ENCODE results near the gene NPTXR.

Gene NPTXR

DNA sequence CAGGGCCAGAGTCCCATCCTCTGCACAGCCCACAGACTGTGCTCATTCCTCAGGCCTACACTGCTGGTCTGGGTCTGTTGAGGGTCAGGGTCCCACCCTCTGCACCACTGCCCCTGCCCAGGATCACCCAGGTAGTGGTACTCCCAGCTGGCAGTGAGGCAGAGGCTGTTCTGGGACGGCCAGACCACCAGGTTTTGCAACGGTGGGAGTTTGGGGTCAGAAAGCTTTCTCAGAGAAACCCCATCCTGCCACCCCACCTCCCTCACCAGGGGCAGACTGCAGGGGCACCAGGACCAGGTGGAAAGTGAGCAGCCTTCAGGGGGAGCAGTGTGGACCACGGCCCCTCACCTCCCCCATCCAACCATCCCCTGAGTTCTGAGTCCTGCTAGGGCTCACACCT is 10.8 kb downstream of the NPTXR start:
- no peak overlapping the region for H3K4me3 ChIP-seq (ENCODE audit: low read depth, low read length)
- H3K9ac ChIP-seq (ENCODE audit: low read depth, low read length), result no peak overlapping the region
- H3K27me3 ChIP-seq (ENCODE audit: control insufficient read depth, insufficient read depth, low read length), result no peaks in the 10 kb centered on the region
- peaks cover 7% of the 10 kb centered on the region for H3K4me1 ChIP-seq (ENCODE audit: control insufficient read depth, insufficient read depth, low read length)
- no peaks in the 10 kb centered on the region for H3K36me3 ChIP-seq (ENCODE audit: control insufficient read depth, insufficient read depth, low read length)
- no peaks in the 10 kb centered on the region for H3K9me3 ChIP-seq (ENCODE audit: control insufficient read depth, insufficient read depth, low read length)

DNA sequence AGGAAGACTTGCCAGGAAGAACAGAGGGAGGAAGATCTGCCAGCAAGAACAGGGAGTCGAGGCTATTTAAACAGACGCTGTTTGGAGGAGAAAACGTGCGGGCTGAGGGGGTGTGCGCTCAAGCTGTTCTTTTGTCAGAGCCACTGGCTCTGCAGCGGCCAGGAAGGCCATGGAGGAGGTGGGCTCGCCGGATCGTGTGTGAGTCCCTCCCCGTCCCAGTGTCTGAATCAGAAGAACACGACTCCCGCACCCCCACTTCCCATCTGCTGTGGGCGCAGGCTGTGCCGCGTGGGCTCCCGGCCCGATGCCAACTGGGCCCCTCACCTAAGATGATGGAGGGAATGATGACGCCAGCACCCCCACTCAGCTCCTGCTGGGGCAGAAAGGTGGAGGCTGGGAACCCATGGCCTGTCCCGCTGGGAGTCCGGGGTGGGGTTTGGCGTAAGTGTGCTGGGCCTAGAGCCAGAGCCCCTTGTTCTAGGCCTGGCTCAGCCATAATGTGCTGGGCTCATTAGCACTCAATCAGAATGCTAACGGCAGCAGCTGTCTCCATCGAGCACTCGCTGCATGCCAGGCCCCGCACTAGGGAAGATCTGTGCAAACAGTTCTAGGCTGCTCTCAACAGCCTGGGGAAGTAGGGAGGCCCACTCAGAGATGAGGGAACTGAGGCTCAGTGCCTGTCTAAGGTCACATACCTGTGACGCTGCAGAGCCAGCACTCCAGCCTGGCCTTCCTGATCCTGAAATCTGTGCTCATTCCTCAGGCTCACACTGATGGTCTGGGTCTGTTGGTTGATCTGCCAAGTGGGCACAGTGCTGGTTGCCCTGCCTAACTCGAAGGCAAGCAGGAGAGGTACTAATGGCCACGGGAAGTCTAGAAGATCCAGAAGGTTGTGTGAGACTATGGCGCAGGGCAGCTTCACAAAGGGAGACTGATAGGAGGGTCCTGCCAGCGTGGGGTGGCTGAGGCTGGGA is 11.5 kb downstream of the NPTXR start:
- Histone ChIP-seq H3K9me3 (ENCODE audit: control insufficient read depth, insufficient read depth, low read length) (no peaks in the 10 kb centered on the region), H3K36me3 (ENCODE audit: control insufficient read depth, insufficient read depth, low read length) (no peaks in the 10 kb centered on the region), H3K27me3 (ENCODE audit: control insufficient read depth, insufficient read depth, low read length) (no peaks in the 10 kb centered on the region), H3K4me3 (ENCODE audit: low read depth, low read length) (no peak overlapping the region), H3K4me1 (ENCODE audit: control insufficient read depth, insufficient read depth, low read length) (peaks cover 5% of the 10 kb centered on the region), H3K9ac (ENCODE audit: low read depth, low read length) (no peak overlapping the region)

DNA sequence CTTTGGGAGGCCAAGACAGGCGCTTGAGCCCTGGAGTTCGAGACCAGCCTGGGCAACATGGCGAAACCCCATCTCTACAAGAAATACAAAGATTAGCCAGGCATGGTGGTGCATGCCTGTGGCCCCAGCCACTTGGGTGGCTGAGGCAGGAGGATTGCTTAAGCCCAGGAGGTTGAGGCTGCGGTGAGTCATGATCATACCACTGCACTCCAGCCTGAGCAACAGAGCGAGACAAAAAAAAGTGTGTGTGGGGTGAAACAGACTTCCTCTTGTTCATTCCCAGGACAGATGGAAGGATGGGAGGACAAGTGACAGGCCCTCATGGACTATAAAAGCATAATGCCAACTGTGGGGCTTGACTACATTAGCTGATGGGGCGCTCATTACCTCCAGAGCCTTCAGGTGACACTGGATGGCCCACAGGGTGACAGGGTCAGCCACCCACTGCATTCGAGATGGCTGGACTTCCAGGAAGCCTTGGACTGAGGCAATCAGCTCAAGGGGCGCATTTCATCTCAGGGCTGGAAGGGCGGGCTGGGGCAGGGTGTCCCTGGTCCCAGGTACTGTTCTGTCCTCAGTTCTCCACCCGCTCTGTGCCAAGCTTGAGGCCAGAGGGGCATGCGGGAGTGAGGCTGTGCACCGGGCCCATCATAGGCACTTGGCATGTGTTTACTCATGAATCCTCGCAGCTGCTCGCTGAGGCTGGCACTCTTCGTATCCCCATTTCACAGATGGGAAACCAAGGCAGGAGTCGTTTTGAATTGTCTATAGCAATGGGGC is 12.5 kb downstream of the NPTXR start:
- no peak overlapping the region for H3K9ac ChIP-seq (ENCODE audit: low read depth, low read length)
- no peaks in the 10 kb centered on the region for H3K9me3 ChIP-seq (ENCODE audit: control insufficient read depth, insufficient read depth, low read length)
- H3K4me3 ChIP-seq (ENCODE audit: low read depth, low read length), result no peak overlapping the region

DNA sequence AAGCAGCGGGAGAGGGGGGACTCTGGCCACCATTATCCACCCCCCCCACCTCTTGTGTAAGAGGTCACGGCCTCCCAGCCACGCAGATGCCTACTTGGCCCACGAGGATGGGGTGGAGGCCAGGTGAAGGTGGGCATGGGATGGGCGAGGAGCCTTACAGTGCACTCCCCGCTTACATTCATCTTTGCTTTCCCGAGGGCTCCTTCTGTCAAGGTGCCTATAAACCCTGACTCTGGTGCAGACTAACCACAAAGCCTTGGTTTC is 13.1 kb downstream of the NPTXR start:
- H3K9ac ChIP-seq (ENCODE audit: low read depth, low read length), result no peak overlapping the region

More for the DNA sequence above, 12.5 kb downstream of the NPTXR start:
- Histone ChIP-seq H3K36me3 (ENCODE audit: control insufficient read depth, insufficient read depth, low read length) (no peaks in the 10 kb centered on the region), H3K4me1 (ENCODE audit: control insufficient read depth, insufficient read depth, low read length) (peaks cover 3% of the 10 kb centered on the region), H3K27me3 (ENCODE audit: control insufficient read depth, insufficient read depth, low read length) (no peaks in the 10 kb centered on the region)

DNA sequence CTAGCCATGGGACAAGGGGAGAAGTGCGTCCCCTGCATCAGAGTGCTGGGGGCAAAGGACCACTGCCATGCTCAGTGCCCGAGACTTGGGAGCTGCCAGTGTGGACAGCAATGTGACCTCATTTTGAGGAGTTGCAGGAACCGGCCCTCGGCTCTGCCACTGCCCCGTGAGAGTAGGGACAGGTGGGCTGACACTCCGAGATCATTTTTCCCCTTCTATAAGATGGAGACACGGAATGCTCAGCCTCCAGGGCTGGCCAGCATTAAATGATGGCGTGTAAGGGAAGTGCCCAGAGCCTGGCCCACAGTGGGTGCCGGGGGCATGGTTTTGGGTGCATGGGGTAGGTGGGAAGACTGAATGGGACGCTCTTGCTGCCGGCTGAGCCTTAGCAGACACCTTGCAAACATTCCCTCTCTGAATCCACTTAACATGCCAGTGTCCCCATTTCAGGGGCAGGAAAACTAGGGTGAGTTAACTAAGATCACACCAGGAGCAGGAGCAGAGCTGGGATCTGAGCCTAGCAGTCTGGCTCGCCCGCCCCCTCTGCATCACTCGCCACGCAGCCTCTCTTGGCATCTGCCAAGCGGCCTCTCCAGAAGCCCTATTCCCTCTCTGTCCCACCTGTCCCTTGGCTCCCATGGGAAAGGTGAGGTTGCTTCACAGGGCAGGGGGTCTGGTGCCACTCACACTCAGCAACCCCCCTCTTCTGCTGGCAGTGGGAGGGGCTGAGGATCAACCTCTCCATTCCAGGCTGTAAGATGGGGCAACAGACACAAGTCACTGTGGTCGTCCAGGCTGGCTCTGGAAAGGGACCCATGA is 13.6 kb downstream of the NPTXR start:
- Histone ChIP-seq H3K36me3 (ENCODE audit: control insufficient read depth, insufficient read depth, low read length) (no peaks in the 10 kb centered on the region), H3K4me1 (ENCODE audit: control insufficient read depth, insufficient read depth, low read length) (no peaks in the 10 kb centered on the region), H3K9ac (ENCODE audit: low read depth, low read length) (no peak overlapping the region), H3K4me3 (ENCODE audit: low read depth, low read length) (no peak overlapping the region), H3K9me3 (ENCODE audit: control insufficient read depth, insufficient read depth, low read length) (no peaks in the 10 kb centered on the region), H3K27me3 (ENCODE audit: control insufficient read depth, insufficient read depth, low read length) (no peaks in the 10 kb centered on the region)

More for the DNA sequence above, 13.1 kb downstream of the NPTXR start:
- Histone ChIP-seq H3K36me3 (ENCODE audit: control insufficient read depth, insufficient read depth, low read length) (no peaks in the 10 kb centered on the region), H3K4me3 (ENCODE audit: low read depth, low read length) (no peak overlapping the region), H3K27me3 (ENCODE audit: control insufficient read depth, insufficient read depth, low read length) (no peaks in the 10 kb centered on the region), H3K4me1 (ENCODE audit: control insufficient read depth, insufficient read depth, low read length) (no peaks in the 10 kb centered on the region), H3K9me3 (ENCODE audit: control insufficient read depth, insufficient read depth, low read length) (no peaks in the 10 kb centered on the region)

DNA sequence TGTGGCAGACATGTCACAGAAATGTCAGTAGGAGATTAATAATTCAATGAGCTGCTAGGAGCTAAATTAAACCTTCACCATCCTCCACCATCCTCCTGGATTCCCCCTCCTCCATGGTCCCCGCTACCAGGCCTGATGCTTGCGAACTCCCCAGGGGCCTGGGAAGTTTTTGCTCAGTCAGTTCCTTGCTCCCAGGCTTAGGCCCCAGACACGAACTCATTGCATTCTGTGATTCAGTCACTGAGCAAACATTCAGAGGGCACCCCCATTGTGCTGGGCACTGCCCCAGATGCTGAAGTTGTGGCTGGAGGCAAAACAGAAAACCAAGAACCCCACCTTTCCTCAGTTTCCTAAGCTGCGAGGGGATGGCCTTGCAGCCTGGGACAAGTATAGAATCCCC is 14.3 kb downstream of the NPTXR start:
- Histone ChIP-seq H3K27me3 (ENCODE audit: control insufficient read depth, insufficient read depth, low read length) (no peaks in the 10 kb centered on the region), H3K4me1 (ENCODE audit: control insufficient read depth, insufficient read depth, low read length) (no peaks in the 10 kb centered on the region), H3K9ac (ENCODE audit: low read depth, low read length) (no peak overlapping the region), H3K9me3 (ENCODE audit: control insufficient read depth, insufficient read depth, low read length) (no peaks in the 10 kb centered on the region), H3K36me3 (ENCODE audit: control insufficient read depth, insufficient read depth, low read length) (no peaks in the 10 kb centered on the region), H3K4me3 (ENCODE audit: low read depth, low read length) (no peak overlapping the region)

GRCh38 chr22:38828616-38829205 is 15.1 kb downstream of the NPTXR start:
- no peaks in the 10 kb centered on the region for H3K36me3 ChIP-seq (ENCODE audit: control insufficient read depth, insufficient read depth, low read length)
- no peaks in the 10 kb centered on the region for H3K9me3 ChIP-seq (ENCODE audit: control insufficient read depth, insufficient read depth, low read length)
- no peaks in the 10 kb centered on the region for H3K27me3 ChIP-seq (ENCODE audit: control insufficient read depth, insufficient read depth, low read length)
- H3K9ac ChIP-seq (ENCODE audit: low read depth, low read length), result no peak overlapping the region
- H3K4me1 ChIP-seq (ENCODE audit: control insufficient read depth, insufficient read depth, low read length), result no peaks in the 10 kb centered on the region
- no peak overlapping the region for H3K4me3 ChIP-seq (ENCODE audit: low read depth, low read length)

- no peaks in the 10 kb centered on the region for H3K36me3 ChIP-seq (ENCODE audit: control insufficient read depth, insufficient read depth, low read length)
- H3K9ac ChIP-seq (ENCODE audit: low read depth, low read length), result no peak overlapping the region
- no peaks in the 10 kb centered on the region for H3K27me3 ChIP-seq (ENCODE audit: control insufficient read depth, insufficient read depth, low read length)
- no peaks in the 10 kb centered on the region for H3K9me3 ChIP-seq (ENCODE audit: control insufficient read depth, insufficient read depth, low read length)
- H3K4me3 ChIP-seq (ENCODE audit: low read depth, low read length), result no peak overlapping the region
- H3K4me1 ChIP-seq (ENCODE audit: control insufficient read depth, insufficient read depth, low read length), result no peaks in the 10 kb centered on the region
Measured at GRCh38 chr22:38828191-38828590, 15.6 kb downstream of the NPTXR start.

- no peaks in the 10 kb centered on the region for H3K4me1 ChIP-seq (ENCODE audit: control insufficient read depth, insufficient read depth, low read length)
- H3K36me3 ChIP-seq (ENCODE audit: control insufficient read depth, insufficient read depth, low read length), result no peaks in the 10 kb centered on the region
- H3K9me3 ChIP-seq (ENCODE audit: control insufficient read depth, insufficient read depth, low read length), result no peaks in the 10 kb centered on the region
- H3K27me3 ChIP-seq (ENCODE audit: control insufficient read depth, insufficient read depth, low read length), result no peaks in the 10 kb centered on the region
- H3K9ac ChIP-seq (ENCODE audit: low read depth, low read length), result no peak overlapping the region
- H3K4me3 ChIP-seq (ENCODE audit: low read depth, low read length), result no peak overlapping the region
Measured at GRCh38 chr22:38827510-38827909, 16.3 kb downstream of the NPTXR start.

GRCh38 chr22:38826801-38827200 is 17.0 kb downstream of the NPTXR start:
- H3K9me3 ChIP-seq (ENCODE audit: control insufficient read depth, insufficient read depth, low read length), result no peaks in the 10 kb centered on the region
- no peaks in the 10 kb centered on the region for H3K4me1 ChIP-seq (ENCODE audit: control insufficient read depth, insufficient read depth, low read length)
- no peaks in the 10 kb centered on the region for H3K27me3 ChIP-seq (ENCODE audit: control insufficient read depth, insufficient read depth, low read length)
- H3K9ac ChIP-seq (ENCODE audit: low read depth, low read length), result no peak overlapping the region
- no peaks in the 10 kb centered on the region for H3K36me3 ChIP-seq (ENCODE audit: control insufficient read depth, insufficient read depth, low read length)
- H3K4me3 ChIP-seq (ENCODE audit: low read depth, low read length), result no peak overlapping the region

GRCh38 chr22:38826386-38826785 is 17.4 kb downstream of the NPTXR start:
- no peaks in the 10 kb centered on the region for H3K36me3 ChIP-seq (ENCODE audit: control insufficient read depth, insufficient read depth, low read length)
- H3K4me3 ChIP-seq (ENCODE audit: low read depth, low read length), result no peak overlapping the region
- H3K9me3 ChIP-seq (ENCODE audit: control insufficient read depth, insufficient read depth, low read length), result no peaks in the 10 kb centered on the region
- no peaks in the 10 kb centered on the region for H3K4me1 ChIP-seq (ENCODE audit: control insufficient read depth, insufficient read depth, low read length)
- H3K27me3 ChIP-seq (ENCODE audit: control insufficient read depth, insufficient read depth, low read length), result no peaks in the 10 kb centered on the region
- no peak overlapping the region for H3K9ac ChIP-seq (ENCODE audit: low read depth, low read length)

Data from iPS-15b (cell line).